Loucy (cell line): ENCODE results near the gene PTPRK.

Experiments
- H2AFZ ChIP-seq: fragments of 200-600 bp; sonication (generic); 2 replicates; pipeline ENCODE4 v1.6.0; 2016; ENCODE audit warnings: antibody characterized with exemption, mild to moderate bottlenecking, low read length, moderate library complexity
- H3F3A ChIP-seq: fragments of 200-600 bp; 2 replicates; pipeline ENCODE4 v1.6.0; 2016; ENCODE audit warnings: antibody characterized with exemption, low read depth, mild to moderate bottlenecking
- H3K27me3 ChIP-seq: fragments of 200-600 bp; sonication (generic); 2 replicates; pipeline ENCODE4 v1.6.1; 2014; ENCODE audit warnings: low read length, mild to moderate bottlenecking; ENCODE audit not compliant: insufficient read depth, poor library complexity, severe bottlenecking
- H3K36me3 ChIP-seq: fragments of 200-600 bp; sonication (generic); 2 replicates; pipeline ENCODE4 v1.6.1; 2016; ENCODE audit warnings: low read length; ENCODE audit not compliant: insufficient read depth
- H3K4me1 ChIP-seq: fragments of 200-600 bp; sonication (generic); 2 replicates; pipeline ENCODE4 v1.5.1; 2014; ENCODE audit warnings: low read length, mild to moderate bottlenecking; ENCODE audit not compliant: insufficient read depth, poor library complexity, severe bottlenecking
- H3K4me2 ChIP-seq: fragments of 200-600 bp; sonication (generic); 2 replicates; pipeline ENCODE4 v1.6.0; 2014; ENCODE audit warnings: antibody characterized with exemption, low read length, low read depth, mild to moderate bottlenecking; ENCODE audit not compliant: poor library complexity, severe bottlenecking
- H3K4me3 ChIP-seq: fragments of 200-600 bp; sonication (generic); 2 replicates; pipeline ENCODE4 v1.5.1; 2014; ENCODE audit warnings: low read length, mild to moderate bottlenecking, mixed read lengths; ENCODE audit not compliant: poor library complexity, severe bottlenecking
- H3K79me2 ChIP-seq: fragments of 200-600 bp; sonication (generic); 2 replicates; pipeline ENCODE4 v1.6.1; 2014; ENCODE audit warnings: low read length; ENCODE audit not compliant: insufficient read depth
- H3K9ac ChIP-seq: fragments of 200-600 bp; sonication (generic); 2 replicates; pipeline ENCODE4 v1.6.0; 2014; ENCODE audit warnings: mild to moderate bottlenecking, low read depth, low read length, moderate library complexity; ENCODE audit not compliant: poor library complexity, severe bottlenecking
- H3K9me2 ChIP-seq: fragments of 200-600 bp; sonication (generic); replicated peaks from 2 replicates; pipeline ENCODE4 v1.6.1; 2016; ENCODE audit warnings: low read depth, low read length, mixed read lengths
- H3K9me3 ChIP-seq: fragments of 200-600 bp; sonication (generic); 2 replicates; pipeline ENCODE4 v1.6.1; 2014; ENCODE audit warnings: mild to moderate bottlenecking, antibody characterized with exemption, low read length, low read depth; ENCODE audit not compliant: insufficient read depth
- H4K20me1 ChIP-seq: fragments of 200-600 bp; sonication (generic); 2 replicates; pipeline ENCODE4 v1.6.0; 2014; ENCODE audit warnings: antibody characterized with exemption, low read length, mild to moderate bottlenecking; ENCODE audit not compliant: insufficient read depth, poor library complexity, severe bottlenecking
- EZH2phosphoT487 ChIP-seq: fragments of 200-600 bp; IDR thresholded peaks from 2 replicates; pipeline ENCODE4 v1.6.1; 2018; ENCODE audit warnings: antibody characterized with exemption, mild to moderate bottlenecking, moderate library complexity, borderline replicate concordance
- TF ChIP-seq, protein P1 (sequence below): fragments of 200-600 bp; sonication (generic); conservative IDR thresholded peaks from 2 replicates; pipeline ENCODE4 v1.5.1; 2014; ENCODE audit warnings: mild to moderate bottlenecking, antibody characterized with exemption, low read length

The PTPRK gene

GRCh38 chr6:128323011-128323410 is 197.4 kb downstream of the PTPRK start:
- Histone ChIP-seq H3K4me3 (no peak overlapping the region), H3K79me2 (no peaks in the 10 kb centered on the region)

DNA sequence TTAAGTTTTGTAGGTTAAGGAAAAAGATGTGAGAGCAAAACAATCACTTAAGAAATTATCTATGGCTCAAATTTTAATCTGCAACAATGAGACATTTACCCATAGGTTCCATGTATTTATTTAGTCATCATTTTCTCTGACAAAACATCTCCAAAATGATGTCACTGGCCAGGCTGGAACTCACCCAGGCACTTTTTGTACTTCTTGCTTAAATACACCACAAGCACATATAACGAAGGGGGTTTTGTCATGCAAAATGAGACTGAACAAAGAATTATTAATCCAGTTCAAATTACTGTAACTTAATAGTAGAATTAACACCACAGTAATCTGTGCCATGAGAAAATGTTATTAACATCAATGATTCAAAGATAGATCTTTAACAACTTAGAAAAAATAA is 200.5 kb downstream of the PTPRK start:
- Histone ChIP-seq H3K9me2 (no peaks in the 10 kb centered on the region), H3K36me3 (no peaks in the 10 kb centered on the region), H3F3A (no peaks in the 10 kb centered on the region), H3K4me1 (peaks cover 2% of the 10 kb centered on the region), H3K9ac (no peak overlapping the region), H3K9me3 (no peaks in the 10 kb centered on the region), H3K4me2 (no peak overlapping the region), H3K27me3 (no peaks in the 10 kb centered on the region), H2AFZ (no peak overlapping the region), H3K79me2 (no peaks in the 10 kb centered on the region), H3K4me3 (no peak overlapping the region), H4K20me1 (no peaks in the 10 kb centered on the region)
- TF ChIP-seq, protein P1, sequence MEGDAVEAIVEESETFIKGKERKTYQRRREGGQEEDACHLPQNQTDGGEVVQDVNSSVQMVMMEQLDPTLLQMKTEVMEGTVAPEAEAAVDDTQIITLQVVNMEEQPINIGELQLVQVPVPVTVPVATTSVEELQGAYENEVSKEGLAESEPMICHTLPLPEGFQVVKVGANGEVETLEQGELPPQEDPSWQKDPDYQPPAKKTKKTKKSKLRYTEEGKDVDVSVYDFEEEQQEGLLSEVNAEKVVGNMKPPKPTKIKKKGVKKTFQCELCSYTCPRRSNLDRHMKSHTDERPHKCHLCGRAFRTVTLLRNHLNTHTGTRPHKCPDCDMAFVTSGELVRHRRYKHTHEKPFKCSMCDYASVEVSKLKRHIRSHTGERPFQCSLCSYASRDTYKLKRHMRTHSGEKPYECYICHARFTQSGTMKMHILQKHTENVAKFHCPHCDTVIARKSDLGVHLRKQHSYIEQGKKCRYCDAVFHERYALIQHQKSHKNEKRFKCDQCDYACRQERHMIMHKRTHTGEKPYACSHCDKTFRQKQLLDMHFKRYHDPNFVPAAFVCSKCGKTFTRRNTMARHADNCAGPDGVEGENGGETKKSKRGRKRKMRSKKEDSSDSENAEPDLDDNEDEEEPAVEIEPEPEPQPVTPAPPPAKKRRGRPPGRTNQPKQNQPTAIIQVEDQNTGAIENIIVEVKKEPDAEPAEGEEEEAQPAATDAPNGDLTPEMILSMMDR, result no peak
- TF ChIP-seq EZH2phosphoT487, result no peak

More at GRCh38 chr6:128323011-128323410, 197.4 kb downstream of the PTPRK start:
- no peaks in the 10 kb centered on the region for H3K36me3 ChIP-seq
- no peak overlapping the region for H3K9ac ChIP-seq
- no peak overlapping the region for H3K4me2 ChIP-seq
- no peaks in the 10 kb centered on the region for H3K9me3 ChIP-seq
- H3K9me2 ChIP-seq, result no peaks in the 10 kb centered on the region
- no peaks in the 10 kb centered on the region for H3F3A ChIP-seq
- TF ChIP-seq, protein P1, result no peak
- TF ChIP-seq EZH2phosphoT487, result no peak
- H3K4me1 ChIP-seq, result no peaks in the 10 kb centered on the region
- H2AFZ ChIP-seq, result no peak overlapping the region
- H3K27me3 ChIP-seq, result no peaks in the 10 kb centered on the region
- no peaks in the 10 kb centered on the region for H4K20me1 ChIP-seq

- H4K20me1 ChIP-seq, result no peaks in the 10 kb centered on the region
- no peaks in the 10 kb centered on the region for H3K9me3 ChIP-seq
- H3F3A ChIP-seq, result no peaks in the 10 kb centered on the region
- no peak overlapping the region for H3K9ac ChIP-seq
- H3K36me3 ChIP-seq, result no peaks in the 10 kb centered on the region
- TF ChIP-seq EZH2phosphoT487, result no peak
- TF ChIP-seq, protein P1, result no peak
- H3K79me2 ChIP-seq, result no peaks in the 10 kb centered on the region
- H3K4me3 ChIP-seq, result no peak overlapping the region
- no peak overlapping the region for H3K4me2 ChIP-seq
- no peaks in the 10 kb centered on the region for H3K27me3 ChIP-seq
- H2AFZ ChIP-seq, result 0 out of 2 replicates have a peak overlapping the region, but pooled peaks have one; percentile 24
- no peaks in the 10 kb centered on the region for H3K9me2 ChIP-seq
- H3K4me1 ChIP-seq, result peaks cover 2% of the 10 kb centered on the region
Observed at GRCh38 chr6:128319157-128319556, 201.2 kb downstream of the PTPRK start.
